HepG2 (cell line): Measurements from ENCODE around the gene ST3GAL2. TPM values are rescaled to one million over a fixed set of nuclear protein-coding genes. Genes with fewer than 3 reads are reported as not detected.
A peak's percentile ranks its signal among the peaks of the same experiment; 100 is the strongest.

Source experiments
- ATAD3A ChIP-seq: sonication (generic); formaldehyde crosslinking; IDR thresholded peaks from 2 replicates; pipeline ENCODE4 v1.4.0; 2020; ENCODE audit warnings: missing genetic modification reagents
- ATF7 ChIP-seq, 2 experiments: fragments of 450-650 bp in 1 of 2; sonication (generic) in 1 of 2; formaldehyde crosslinking in 1 of 2; IDR thresholded peaks; 2 replicates each; pipeline versions ENCODE4 v1.4.0 to v1.6.1; 2016 to 2020; ENCODE audit warnings: antibody characterized with exemption in 1 of 2, mild to moderate bottlenecking in 1 of 2, missing genetic modification reagents in 1 of 2
- CBFB ChIP-seq: sonication (generic); formaldehyde crosslinking; IDR thresholded peaks from 2 replicates; pipeline ENCODE4 v1.4.0; 2020; ENCODE audit warnings: missing genetic modification reagents
- CERS6 ChIP-seq: sonication (generic); formaldehyde crosslinking; IDR thresholded peaks from 2 replicates; pipeline ENCODE4 v1.5.0; 2020; ENCODE audit warnings: missing genetic modification reagents
- ETV5 ChIP-seq: IDR thresholded peaks from 2 replicates; pipeline ENCODE4 v1.6.1; 2018; ENCODE audit warnings: missing biosample characterization, missing genetic modification reagents, inconsistent platforms, borderline replicate concordance
- MATR3 ChIP-seq: sonication (generic); formaldehyde crosslinking; IDR thresholded peaks from 2 replicates; pipeline ENCODE4 v1.4.0; 2020; ENCODE audit warnings: missing genetic modification reagents
- MEIS2 ChIP-seq: sonication (generic); formaldehyde crosslinking; IDR thresholded peaks from 2 replicates; pipeline ENCODE4 v1.9.0; 2021; ENCODE audit warnings: mild to moderate bottlenecking, missing genetic modification reagents
- ONECUT2 ChIP-seq: sonication (generic); formaldehyde crosslinking; IDR thresholded peaks from 2 replicates; pipeline ENCODE4 v1.4.0; 2020; ENCODE audit warnings: missing genetic modification reagents
- RBAK ChIP-seq: sonication (generic); formaldehyde crosslinking; IDR thresholded peaks from 2 replicates; pipeline ENCODE4 v1.5.1; 2020; ENCODE audit warnings: mild to moderate bottlenecking, missing genetic modification reagents
- REST ChIP-seq, 2 experiments: IDR thresholded peaks; 2 replicates each; pipeline ENCODE4 v1.6.1; 2011 to 2012; ENCODE audit warnings: low read length in 2 of 2, borderline replicate concordance in 1 of 2, low read depth in 1 of 2, mild to moderate bottlenecking in 1 of 2, moderate library complexity in 1 of 2
- SOX6 ChIP-seq, 2 experiments: fragments of 450-650 bp in 1 of 2; sonication (generic) in 1 of 2; formaldehyde crosslinking in 1 of 2; IDR thresholded peaks; 2 replicates each; pipeline versions ENCODE4 v1.4.0 to v1.6.1; 2017 to 2020; ENCODE audit warnings: antibody characterized with exemption in 1 of 2, mild to moderate bottlenecking in 1 of 2, missing genetic modification reagents in 1 of 2
- TCF12 ChIP-seq, 2 experiments: fragments of 450-650 bp in 1 of 2; sonication (generic) in 1 of 2; formaldehyde crosslinking in 1 of 2; IDR thresholded peaks; 2 replicates each; pipeline versions ENCODE4 v1.6.1 to v1.8.0; 2017 to 2022; ENCODE audit warnings: antibody characterized with exemption in 1 of 2, mild to moderate bottlenecking in 1 of 2, missing genetic modification reagents in 1 of 2, moderate library complexity in 1 of 2
- WIZ ChIP-seq: sonication (generic); formaldehyde crosslinking; IDR thresholded peaks from 2 replicates; pipeline ENCODE4 v1.5.1; 2020; ENCODE audit warnings: mild to moderate bottlenecking, missing genetic modification reagents
- YEATS2 ChIP-seq: sonication (generic); formaldehyde crosslinking; IDR thresholded peaks from 2 replicates; pipeline ENCODE4 v1.4.0; 2020; ENCODE audit warnings: missing genetic modification reagents, borderline replicate concordance
- YY1 ChIP-seq: IDR thresholded peaks from 2 replicates; pipeline ENCODE4 v1.6.1; 2011; ENCODE audit warnings: low read length, low read depth, moderate library complexity, mild to moderate bottlenecking; ENCODE audit not compliant: insufficient read depth, insufficient replicate concordance
- ZFYVE20 ChIP-seq: sonication (generic); formaldehyde crosslinking; IDR thresholded peaks from 2 replicates; pipeline ENCODE4 v1.8.0; 2023; ENCODE audit warnings: low read depth, mild to moderate bottlenecking, moderate library complexity, missing genetic modification reagents, borderline replicate concordance
- ZNF446 ChIP-seq: sonication (generic); formaldehyde crosslinking; IDR thresholded peaks from 2 replicates; pipeline ENCODE4 v1.5.0; 2020; ENCODE audit warnings: mild to moderate bottlenecking, missing genetic modification reagents
- ZNF652 ChIP-seq: IDR thresholded peaks from 2 replicates; pipeline ENCODE4 v1.6.1; 2016; ENCODE audit warnings: low read depth, borderline replicate concordance
- ZSCAN22 ChIP-seq: sonication (generic); formaldehyde crosslinking; IDR thresholded peaks from 2 replicates; pipeline ENCODE4 v1.4.0; 2020; ENCODE audit warnings: mild to moderate bottlenecking, missing genetic modification reagents
- ZSCAN29 ChIP-seq: sonication (generic); formaldehyde crosslinking; conservative IDR thresholded peaks from 2 replicates; pipeline ENCODE4 v1.4.0; 2020; ENCODE audit warnings: mild to moderate bottlenecking, missing genetic modification reagents
- ZUFSP ChIP-seq: sonication (generic); formaldehyde crosslinking; IDR thresholded peaks from 2 replicates; pipeline ENCODE4 v1.9.0; 2021; ENCODE audit warnings: missing genetic modification reagents, mild to moderate bottlenecking, borderline replicate concordance
- polyA plus RNA-seq, 8 experiments: library from polyadenylated mRNA; depleted of rRNA in 3 of 8; stranded (reverse) in 7 of 8; unstranded in 1 of 8; fragments of >200 nt; fragmentation: Illumina TruSeq in 4 of 8; extraction: Trizol in 4 of 8; gene quantifications; 2 replicates each; pipeline versions ENCODE4 v1.2.1 to v1.2.3, GENCODE V29; 2011 to 2016; ENCODE audit warnings: low read depth in 4 of 8, missing spikeins in 1 of 8, mixed read lengths in 1 of 8; ENCODE audit not compliant: insufficient read depth in 1 of 8
- total RNA-seq, 5 experiments: library from RNA; depleted of rRNA; stranded (reverse); fragments of >200 nt; fragmentation: Illumina TruSeq; extraction: Trizol; gene quantifications; 2 replicates each; pipeline ENCODE4 v1.2.3, GENCODE V29; 2016; ENCODE audit warnings: low read depth in 1 of 5

Gene ST3GAL2
- total and polyA plus RNA-seq, 2 of the 13 experiments (the other 11 are each of a cell fraction or from before 2014, with no cell fraction given): 16.3 to 24.9 TPM

GRCh38 chr16:70428178-70428998 lies 10.5 kb downstream of the ST3GAL2 start (continued):
- peak; percentile 54; the same call in 1 of the 2 replicates for TF ChIP-seq ONECUT2 (CRISPR knock-in tag)
- peak in 1 of 2 experiments; percentile 57; a peak in 2 of 4 replicates for TF ChIP-seq REST (IDR thresholded peaks at IDR 0.05; ENCODE audit: borderline replicate concordance in 1 of 2, low read depth in 1 of 2, low read length in 2 of 2)
- TF ChIP-seq YEATS2 (CRISPR knock-in tag): peak; percentile 34; the same call in 1 of the 2 replicates
- peak; percentile 94 for TF ChIP-seq ZSCAN29 (CRISPR knock-in tag)
- TF ChIP-seq MATR3 (CRISPR knock-in tag): no peak
- no peak for TF ChIP-seq ATF7 (IDR thresholded peaks at IDR 0.05)
- TF ChIP-seq ATF7 (CRISPR knock-in tag; IDR thresholded peaks at IDR 0.05): peak; percentile 68; the same call in 1 of the 2 replicates
- 0 out of 2 replicates have a peak, but pooled peaks have one; percentile 85 for TF ChIP-seq ZNF446 (CRISPR knock-in tag)
- no peak for TF ChIP-seq CERS6 (CRISPR knock-in tag)
- TF ChIP-seq WIZ (CRISPR knock-in tag): no peak
- no peak for TF ChIP-seq ATAD3A (CRISPR knock-in tag)
- TF ChIP-seq MEIS2 (CRISPR knock-in tag): peak; percentile 97
- TF ChIP-seq ETV5 (CRISPR knock-in tag): peak; percentile 98
- TF ChIP-seq ZSCAN22 (CRISPR knock-in tag): peak; percentile 80; the same call in 1 of the 2 replicates
- TF ChIP-seq RBAK (CRISPR knock-in tag): peak; percentile 83; the same call in 1 of the 2 replicates
- no peak for TF ChIP-seq TCF12 (IDR thresholded peaks at IDR 0.05)
- peak; percentile 95; the same call in 1 of the 2 replicates for TF ChIP-seq TCF12 (CRISPR knock-in tag; IDR thresholded peaks at IDR 0.05)
- TF ChIP-seq CBFB (CRISPR knock-in tag): peak; percentile 96
- peak; percentile 46 for TF ChIP-seq YY1
- peak; percentile 33; the same call in 1 of the 2 replicates for TF ChIP-seq ZNF652 (CRISPR knock-in tag)
- TF ChIP-seq SOX6 (IDR thresholded peaks at IDR 0.05): no peak
- peak; percentile 98 for TF ChIP-seq SOX6 (CRISPR knock-in tag; IDR thresholded peaks at IDR 0.05)
- no peak for TF ChIP-seq ZUFSP (CRISPR knock-in tag)
- no peak for TF ChIP-seq ZFYVE20 (CRISPR knock-in tag)
